ENCODE results near the gene CEP112.

The CEP112 gene

GRCh38 chr17:65865715-65866425, 326.1 kb downstream of the CEP112 start:
- no peak overlapping the region for H3K4me3 ChIP-seq (replicated peaks; ENCODE audit: low read depth, low read length)
- DNase-seq (ENCODE audit: extremely low read depth, low read depth) = no peak
- no peak for TF ChIP-seq CTCF (IDR thresholded peaks at IDR 0.05; ENCODE audit: low read depth, low read length, missing control alignments)

- TF ChIP-seq CTCF (IDR thresholded peaks at IDR 0.05; ENCODE audit: low read depth, low read length, missing control alignments) = no peak
- no peak for DNase-seq (ENCODE audit: extremely low read depth, low read depth)
These were observed 327.5 kb downstream of the CEP112 start for GRCh38 chr17:65864394-65864793.

GRCh38 chr17:65857718-65858117, 334.2 kb downstream of the CEP112 start:
- H3K4me3 ChIP-seq (replicated peaks; ENCODE audit: low read depth, low read length) = no peak overlapping the region
- no peak for DNase-seq (ENCODE audit: extremely low read depth, low read depth)
- TF ChIP-seq CTCF (IDR thresholded peaks at IDR 0.05; ENCODE audit: low read depth, low read length, missing control alignments) = no peak

More at GRCh38 chr17:65864394-65864793, 327.5 kb downstream of the CEP112 start:
- H3K4me3 ChIP-seq (replicated peaks; ENCODE audit: low read depth, low read length) = no peak overlapping the region

- H3K4me3 ChIP-seq (replicated peaks; ENCODE audit: low read depth, low read length) = no peak overlapping the region
- no peak for DNase-seq (ENCODE audit: extremely low read depth, low read depth)
- no peak for TF ChIP-seq CTCF (IDR thresholded peaks at IDR 0.05; ENCODE audit: low read depth, low read length, missing control alignments)
These were observed 335.1 kb downstream of the CEP112 start for GRCh38 chr17:65856865-65857264.

GRCh38 chr17:65855675-65856074, 336.3 kb downstream of the CEP112 start:
- no peak overlapping the region for H3K4me3 ChIP-seq (replicated peaks; ENCODE audit: low read depth, low read length)
- DNase-seq (ENCODE audit: extremely low read depth, low read depth) = no peak
- TF ChIP-seq CTCF (IDR thresholded peaks at IDR 0.05; ENCODE audit: low read depth, low read length, missing control alignments) = no peak

- DNase-seq (ENCODE audit: extremely low read depth, low read depth) = no peak
- no peak for TF ChIP-seq CTCF (IDR thresholded peaks at IDR 0.05; ENCODE audit: low read depth, low read length, missing control alignments)
- no peak overlapping the region for H3K4me3 ChIP-seq (replicated peaks; ENCODE audit: low read depth, low read length)
These were observed 336.7 kb downstream of the CEP112 start for GRCh38 chr17:65855245-65855644.

- TF ChIP-seq CTCF (IDR thresholded peaks at IDR 0.05; ENCODE audit: low read depth, low read length, missing control alignments) = no peak
These were observed 338.1 kb downstream of the CEP112 start for GRCh38 chr17:65853816-65854215.

More at GRCh38 chr17:65853816-65854215, 338.1 kb downstream of the CEP112 start:
- H3K4me3 ChIP-seq (replicated peaks; ENCODE audit: low read depth, low read length) = no peak overlapping the region
- no peak for DNase-seq (ENCODE audit: extremely low read depth, low read depth)
